Activated naive CD4-positive, alpha-beta T cell treated with anti-CD3 and anti-CD28 coated beads, Interleukin-2, amount 50 U/mL, for 72 hours (primary cell): ENCODE measurements around the gene FOXN4. TPM values are rescaled to one million over a fixed set of nuclear protein-coding genes. Genes with fewer than 3 reads are reported as not detected.
A peak's percentile ranks its signal among the peaks of the same experiment; 100 is the strongest.

ENCODE experiments used
- ATAC-seq, 2 donors: fragments of 150-1000 bp; cut with Tn5 transposase; 2 replicates each; pipeline ENCODE4 v1.10.0; 2021; ENCODE audit warnings: mild to moderate bottlenecking in 2 of 2, moderate library complexity in 2 of 2
- DNase-seq, 2 donors: peaks; one replicate each; pipeline ENCODE4 v3.0.0; 2021 to 2022; ENCODE audit warnings: low spot score in 2 of 2
- H3K27ac Mint-ChIP-seq, 2 donors: one replicate each; pipeline ENCODE4 v1.8.0; 2022; ENCODE audit warnings: mild to moderate bottlenecking in 2 of 2, mixed read lengths in 2 of 2
- H3K36me3 Mint-ChIP-seq, 2 donors: one replicate each; pipeline ENCODE4 v1.8.0; 2022; ENCODE audit warnings: mixed read lengths in 2 of 2
- H3K9me3 Mint-ChIP-seq, 2 donors: one replicate each; pipeline ENCODE4 v1.8.0; 2022; ENCODE audit warnings: mixed read lengths in 2 of 2
- total RNA-seq, 2 donors: library from RNA; stranded (reverse); gene quantifications; one replicate each; pipeline ENCODE4 v1.2.3, GENCODE V29; 2022

FOXN4 gene
- total RNA-seq, 2 donors from 2014 or later: not detected

DNA sequence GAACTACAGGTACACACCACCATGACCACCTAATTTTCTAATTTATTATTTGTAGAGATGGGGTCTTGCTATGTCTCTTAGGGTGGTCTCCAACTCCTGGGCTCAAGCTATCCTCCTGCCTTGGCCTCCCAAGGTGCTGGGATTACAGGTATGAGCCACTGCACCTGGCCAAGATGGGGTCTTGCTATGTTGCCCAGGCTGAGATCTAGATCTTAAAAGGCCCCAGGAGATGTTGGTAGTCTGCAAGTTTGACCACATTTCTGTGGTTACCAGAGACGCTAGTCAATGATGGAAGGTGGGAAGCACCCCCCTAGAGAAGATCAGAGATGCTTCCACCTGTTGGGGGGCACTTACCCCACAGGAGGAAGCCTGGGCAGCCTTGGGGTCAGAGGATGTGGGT, 34.7 kb downstream of the FOXN4 start:
- H3K27ac Mint-ChIP-seq: no peak overlapping the region
- ATAC-seq (no peak), DNase-seq (no peak)
- H3K9me3 Mint-ChIP-seq: peaks cover 0 to 12% of the 10 kb centered on the region in 2 donors
- H3K36me3 Mint-ChIP-seq: no peaks in the 10 kb centered on the region

GRCh38 chr12:109273354-109273753, 35.7 kb downstream of the FOXN4 start:
- H3K36me3 Mint-ChIP-seq: no peaks in the 10 kb centered on the region
- H3K9me3 Mint-ChIP-seq: peaks cover 0 to 12% of the 10 kb centered on the region in 2 donors
- DNase-seq: no peak
- ATAC-seq: no peak
- H3K27ac Mint-ChIP-seq: no peak overlapping the region

GRCh38 chr12:109271418-109271817, 37.7 kb downstream of the FOXN4 start:
- H3K36me3 Mint-ChIP-seq: no peaks in the 10 kb centered on the region
- H3K27ac Mint-ChIP-seq: no peak overlapping the region
- no peak for ATAC-seq
- H3K9me3 Mint-ChIP-seq: peaks cover 0 to 12% of the 10 kb centered on the region in 2 donors
- no peak for DNase-seq

GRCh38 chr12:109270494-109270893, 38.6 kb downstream of the FOXN4 start:
- no peak overlapping the region for H3K27ac Mint-ChIP-seq
- no peak for ATAC-seq
- no peaks in the 10 kb centered on the region for H3K36me3 Mint-ChIP-seq
- DNase-seq: no peak
- H3K9me3 Mint-ChIP-seq: peaks cover 0 to 12% of the 10 kb centered on the region in 2 donors

DNA sequence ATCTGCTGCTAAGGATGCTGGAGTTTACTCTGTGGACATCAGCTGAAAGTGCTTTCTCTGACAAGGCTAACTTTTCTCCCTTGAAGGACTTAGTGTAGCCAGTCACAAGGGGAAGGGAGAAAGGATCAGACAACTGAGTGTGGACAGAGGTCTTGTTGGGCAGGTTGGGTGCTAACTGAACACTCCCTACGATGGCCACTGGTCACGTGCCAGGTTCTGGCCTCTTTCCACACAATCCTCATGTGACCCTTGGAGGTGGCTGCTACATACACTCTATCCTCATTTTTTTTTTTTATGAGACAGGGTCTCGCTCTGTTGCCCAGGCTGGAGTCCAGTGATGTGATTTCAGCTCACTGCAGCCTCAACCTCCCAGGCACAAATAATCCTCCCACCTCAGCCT, 39.7 kb downstream of the FOXN4 start:
- peaks cover 0 to 12% of the 10 kb centered on the region in 2 donors for H3K9me3 Mint-ChIP-seq
- H3K36me3 Mint-ChIP-seq: no peaks in the 10 kb centered on the region
- no peak overlapping the region for H3K27ac Mint-ChIP-seq
- DNase-seq (no peak), ATAC-seq (no peak)

DNA sequence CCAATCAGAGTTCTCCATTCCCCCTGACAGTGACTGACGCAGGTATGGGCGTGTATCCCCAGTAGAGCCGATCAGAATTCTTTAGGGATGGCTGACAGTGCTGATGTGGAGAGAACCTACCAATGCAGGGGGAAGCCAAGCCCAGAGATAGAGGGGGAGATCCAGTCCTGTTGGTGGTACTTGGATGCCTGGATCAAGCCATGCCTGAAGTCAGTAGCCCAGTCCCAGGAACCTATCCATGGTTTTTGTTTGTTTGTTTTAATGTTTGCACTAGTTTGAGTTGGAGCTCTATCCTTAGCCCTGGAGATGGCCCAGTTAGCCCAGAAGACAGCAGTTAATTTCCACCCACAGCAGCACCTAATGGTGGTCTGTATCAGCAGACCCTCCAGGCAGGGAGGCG, 40.2 kb downstream of the FOXN4 start:
- peaks cover 0 to under 1% of the 10 kb centered on the region in 2 donors for H3K36me3 Mint-ChIP-seq
- peak overlapping the region in 1 of 2 donors; percentile 5 for H3K27ac Mint-ChIP-seq
- DNase-seq (no peak), ATAC-seq (no peak)
- peaks cover 0 to 12% of the 10 kb centered on the region in 2 donors for H3K9me3 Mint-ChIP-seq

GRCh38 chr12:109267361-109267760, 41.7 kb downstream of the FOXN4 start:
- ATAC-seq (no peak), DNase-seq (no peak)
- peaks cover 6 to 7% of the 10 kb centered on the region in 2 donors for H3K36me3 Mint-ChIP-seq
- no peak overlapping the region for H3K27ac Mint-ChIP-seq
- H3K9me3 Mint-ChIP-seq: peaks cover 0 to 12% of the 10 kb centered on the region in 2 donors

- H3K36me3 Mint-ChIP-seq: peaks cover 6 to 7% of the 10 kb centered on the region in 2 donors
- peaks cover 0 to 12% of the 10 kb centered on the region in 2 donors for H3K9me3 Mint-ChIP-seq
- no peak for DNase-seq
- no peak for ATAC-seq
- H3K27ac Mint-ChIP-seq: no peak overlapping the region
Measured at GRCh38 chr12:109266106-109266879, 42.8 kb downstream of the FOXN4 start.

GRCh38 chr12:109264943-109265650, 44.0 kb downstream of the FOXN4 start:
- peaks cover 6 to 7% of the 10 kb centered on the region in 2 donors for H3K36me3 Mint-ChIP-seq
- ATAC-seq (no peak), DNase-seq (no peak)
- H3K27ac Mint-ChIP-seq: no peak overlapping the region
- peaks cover 0 to 2% of the 10 kb centered on the region in 2 donors for H3K9me3 Mint-ChIP-seq

DNA sequence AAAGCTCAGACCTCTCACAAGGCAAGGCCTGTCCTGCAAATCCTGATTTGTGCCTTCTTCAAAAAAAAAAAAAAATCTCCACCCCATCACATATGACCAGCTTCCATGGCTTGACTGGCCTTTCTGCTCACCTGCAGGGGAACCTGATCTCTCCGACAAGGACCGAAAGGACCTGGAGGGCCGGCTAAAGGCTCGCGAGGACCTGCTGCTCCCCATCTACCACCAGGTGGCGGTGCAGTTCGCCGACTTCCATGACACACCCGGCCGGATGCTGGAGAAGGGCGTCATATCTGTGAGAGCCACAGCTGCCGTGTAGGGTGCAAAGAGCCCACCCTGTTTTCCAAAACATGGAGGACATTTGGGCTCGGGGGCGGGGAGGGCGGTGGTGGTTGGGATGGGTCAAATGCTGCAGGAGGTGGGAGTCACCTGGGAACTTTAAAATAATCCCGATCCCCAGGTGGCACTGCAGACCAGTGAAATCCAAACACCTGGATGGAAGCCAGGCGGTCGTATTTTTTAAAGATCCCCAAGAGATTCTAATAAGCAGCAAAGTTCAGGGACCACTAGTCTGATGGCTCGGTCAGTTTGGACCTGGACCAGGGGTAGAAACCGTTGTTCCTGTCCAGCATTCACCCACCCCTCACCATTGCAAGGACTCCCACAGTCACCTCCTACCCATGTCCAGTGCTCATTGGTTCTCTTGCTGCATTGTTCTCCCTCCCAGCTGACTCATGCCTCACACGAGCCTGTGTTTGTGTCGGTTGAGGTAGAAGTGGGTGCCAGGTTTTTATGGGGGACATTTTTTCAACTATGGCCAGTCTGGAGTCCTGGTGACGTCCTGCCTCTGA, 44.8 kb downstream of the FOXN4 start:
- peak in 1 of 2 donors; percentile 58 for DNase-seq
- ATAC-seq: peak in 1 of 2 donors; percentile 44
- Mint-ChIP-seq H3K9me3 (no peaks in the 10 kb centered on the region), H3K27ac (no peak overlapping the region), H3K36me3 (peaks cover 6 to 7% of the 10 kb centered on the region in 2 donors)

DNA sequence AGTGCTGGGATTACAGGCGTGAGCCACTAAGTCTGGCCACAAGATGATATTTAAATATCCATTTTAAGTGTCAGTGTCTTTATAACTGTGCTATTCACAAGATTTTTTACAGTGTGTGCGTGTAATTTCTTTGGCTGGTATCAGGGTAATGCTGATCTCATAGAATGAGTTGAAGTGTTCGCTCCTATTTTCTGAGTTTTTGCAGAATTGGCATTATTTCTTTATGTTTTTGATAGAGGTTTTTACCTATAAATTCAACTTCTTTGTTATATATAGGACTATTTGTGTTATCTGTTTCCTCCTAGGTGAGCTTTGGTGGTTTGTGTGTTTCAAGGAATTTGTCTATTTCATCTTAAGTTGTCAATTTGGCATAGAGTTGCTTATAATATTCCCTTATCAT, 45.6 kb downstream of the FOXN4 start:
- ATAC-seq (no peak), DNase-seq (no peak)
- H3K9me3 Mint-ChIP-seq: no peaks in the 10 kb centered on the region
- H3K27ac Mint-ChIP-seq: no peak overlapping the region
- H3K36me3 Mint-ChIP-seq: peaks cover 6 to 7% of the 10 kb centered on the region in 2 donors

DNA sequence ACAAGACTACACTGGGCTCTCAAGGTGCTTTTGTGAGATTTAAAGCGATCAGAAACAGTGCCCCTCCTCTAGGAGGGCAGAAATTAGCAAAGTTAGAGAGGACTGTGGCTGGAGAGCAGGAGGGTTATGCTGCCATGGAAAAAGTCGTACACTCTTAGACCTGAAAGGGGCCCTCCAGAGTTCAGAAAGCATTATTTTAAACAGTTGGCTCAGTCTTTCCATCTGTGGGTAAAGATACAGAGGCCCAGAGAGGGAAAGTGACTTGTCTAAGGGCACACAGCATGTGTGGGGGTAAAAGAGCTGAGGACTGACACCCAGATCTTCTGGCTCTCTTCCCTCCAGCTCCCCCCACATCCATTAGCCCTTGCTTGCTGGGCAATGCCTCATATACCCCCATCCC, 47.1 kb downstream of the FOXN4 start:
- ATAC-seq: no peak
- Mint-ChIP-seq H3K36me3 (peaks cover 6 to 7% of the 10 kb centered on the region in 2 donors), H3K9me3 (no peaks in the 10 kb centered on the region), H3K27ac (no peak overlapping the region)
- DNase-seq: no peak

- Mint-ChIP-seq H3K36me3 (peaks cover 6 to 7% of the 10 kb centered on the region in 2 donors), H3K27ac (no peak overlapping the region), H3K9me3 (no peaks in the 10 kb centered on the region)
- DNase-seq (no peak), ATAC-seq (no peak)
Measured at GRCh38 chr12:109261087-109261486, 48.0 kb downstream of the FOXN4 start.

DNA sequence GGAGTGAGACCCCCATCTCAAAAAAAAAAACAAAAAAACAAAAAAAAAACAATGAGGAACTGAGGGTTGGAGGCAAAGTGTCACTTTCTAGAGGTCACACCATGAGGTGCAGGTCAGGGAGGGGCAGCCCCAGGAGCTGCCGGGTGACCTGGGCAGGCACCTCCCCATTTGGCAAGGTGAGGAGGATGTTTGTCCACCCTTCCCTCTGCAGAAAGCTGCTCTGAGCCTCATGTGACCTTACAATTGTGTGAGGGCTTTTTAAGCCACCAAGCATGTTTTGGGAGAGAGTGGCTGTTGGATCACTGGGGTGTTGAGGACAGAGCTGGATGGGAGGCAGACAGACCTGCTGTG, 49.6 kb downstream of the FOXN4 start:
- DNase-seq (no peak), ATAC-seq (no peak)
- Mint-ChIP-seq H3K9me3 (no peaks in the 10 kb centered on the region), H3K27ac (peak overlapping the region in 1 of 2 donors; percentile 34), H3K36me3 (peaks cover 15 to 19% of the 10 kb centered on the region in 2 donors)

DNA sequence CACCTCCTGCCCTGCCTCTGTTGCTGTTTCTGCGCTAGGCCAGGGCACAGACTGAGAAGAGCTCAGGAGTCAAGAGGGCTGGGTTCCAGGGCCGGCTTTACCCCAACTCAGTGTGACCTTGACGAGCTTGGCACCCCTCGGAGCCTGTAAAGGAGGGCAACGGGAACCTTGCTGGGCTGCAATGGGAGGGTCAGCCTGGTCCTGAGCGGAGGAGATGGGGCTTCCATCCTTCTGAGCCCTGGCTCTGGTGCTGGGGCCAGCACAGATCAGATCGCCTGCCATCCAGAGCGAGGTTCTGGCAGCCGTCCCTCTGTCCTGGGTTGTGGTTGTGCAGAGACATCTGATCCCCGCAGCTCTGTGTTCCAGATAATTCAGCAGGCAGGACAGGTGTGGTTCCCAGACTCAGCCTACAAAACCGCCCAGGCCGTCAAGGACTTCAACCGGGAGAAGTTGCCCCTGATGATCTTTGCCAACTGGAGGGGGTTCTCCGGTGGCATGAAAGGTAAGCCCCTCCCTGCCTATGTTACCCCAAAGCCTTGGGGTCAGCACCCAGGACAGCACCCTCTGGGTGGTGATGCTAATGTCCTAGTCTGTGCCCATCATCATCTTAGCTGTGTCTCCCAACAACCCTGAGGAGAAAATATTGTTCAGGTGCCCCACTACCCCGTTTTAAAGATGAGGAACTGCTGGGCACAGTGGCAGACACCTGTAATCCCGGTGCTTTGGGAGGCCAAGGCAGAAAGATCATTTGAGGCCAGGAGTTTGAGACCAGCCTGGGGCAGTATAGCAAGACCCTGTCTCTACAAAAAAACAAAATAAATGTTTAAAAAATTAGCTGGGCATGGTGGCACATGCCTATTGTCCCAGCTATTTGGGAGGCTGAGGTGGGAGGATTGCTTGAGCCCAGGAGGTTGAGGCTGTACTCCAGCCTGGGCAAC, 50.2 kb downstream of the FOXN4 start:
- DNase-seq: no peak
- no peak for ATAC-seq
- H3K27ac Mint-ChIP-seq: peak overlapping the region in 1 of 2 donors; percentile 34
- H3K36me3 Mint-ChIP-seq: peaks cover 19 to 21% of the 10 kb centered on the region in 2 donors
- peaks cover 2 to 3% of the 10 kb centered on the region in 2 donors for H3K9me3 Mint-ChIP-seq

- no peak overlapping the region for H3K27ac Mint-ChIP-seq
- no peak for ATAC-seq
- DNase-seq: no peak
- H3K9me3 Mint-ChIP-seq: peaks cover 9 to 10% of the 10 kb centered on the region in 2 donors
- H3K36me3 Mint-ChIP-seq: peaks cover 19 to 22% of the 10 kb centered on the region in 2 donors
Measured at GRCh38 chr12:109258201-109258600, 50.9 kb downstream of the FOXN4 start.
